Sigmoid colon (tissue), 7 donors: Measurements from ENCODE around the gene EMP1. TPM values are rescaled to one million over a fixed set of nuclear protein-coding genes. Genes with fewer than 3 reads are reported as not detected.

ENCODE experiments used
- DNase-seq: peaks from one replicate; pipeline ENCODE4 v3.0.0-alpha.2; 2019
- H3K27ac ChIP-seq, 4 donors: fragments of 200-600 bp; sonication (generic); one replicate each; pipeline ENCODE4 v1.5.1; 2016 to 2019; ENCODE audit warnings: mild to moderate bottlenecking in 1 of 4
- H3K27me3 ChIP-seq, 3 donors: fragments of 200-600 bp; sonication (generic); one replicate each; pipeline ENCODE4 v1.5.1; 2019; ENCODE audit warnings: mild to moderate bottlenecking in 1 of 3
- H3K36me3 ChIP-seq, 4 donors: fragments of 200-600 bp; sonication (generic); one replicate each; pipeline ENCODE4 v1.5.1; 2016 to 2019
- H3K4me1 ChIP-seq, 4 donors: fragments of 200-600 bp; sonication (generic); one replicate each; pipeline ENCODE4 v1.5.1; 2017 to 2019
- H3K4me3 ChIP-seq, 4 donors: fragments of 200-600 bp; sonication (generic); one replicate each; pipeline ENCODE4 v1.5.1; 2017 to 2019; ENCODE audit warnings: mild to moderate bottlenecking in 2 of 4, moderate library complexity in 1 of 4
- H3K9me3 ChIP-seq, 4 donors: fragments of 200-600 bp in 3 of 4; sonication (generic) in 3 of 4; one replicate each; pipeline versions ENCODE4 v1.5.1 to v1.6.1; 2013 to 2019
- EP300 ChIP-seq, 4 donors: sonication (generic); formaldehyde crosslinking; IDR thresholded peaks; one replicate each; pipeline ENCODE4 v1.6.1; 2017; ENCODE audit warnings: antibody characterized with exemption in 4 of 4
- POLR2A ChIP-seq, 2 donors: fragments of 450-650 bp; IDR thresholded peaks; one replicate each; pipeline ENCODE4 v1.6.1; 2016; ENCODE audit warnings: antibody characterized with exemption in 2 of 2, mild to moderate bottlenecking in 2 of 2, moderate library complexity in 2 of 2
- POLR2AphosphoS5 ChIP-seq, 4 donors: sonication (generic); formaldehyde crosslinking; IDR thresholded peaks; one replicate each; pipeline ENCODE4 v1.6.1; 2017; ENCODE audit warnings: antibody characterized with exemption in 4 of 4
- WGBS, 2 donors: extraction: QIAGEN DNeasy Blood & Tissue Kit; methylation state at CpG; one replicate each; pipeline ENCODE4 v1.1.7; 2013; 5-methylcytosine and 5-hydroxymethylcytosine counted together
- intact Hi-C: fragments of 100-400 bp; cut with DNase I; formaldehyde crosslinking; loops from one replicate; pipeline ENCODE4 v1.15.1; 2023
- polyA plus RNA-seq, 3 donors: library from polyadenylated mRNA; stranded (reverse); fragments of 200-250 nt; gene quantifications; one replicate each; pipeline ENCODE4 v1.2.3, GENCODE V29; 2013
- total RNA-seq, 4 donors: library from RNA; depleted of rRNA; stranded (reverse); fragments of >200 nt; gene quantifications; one replicate each; pipeline ENCODE4 v1.1.0, GENCODE V29; 2016
- TF ChIP-seq, protein P1 (sequence below), 4 experiments: fragments of 450-650 bp in 3 of 4; fragments of 200-600 bp in 1 of 4; IDR thresholded peaks; one replicate each; pipeline ENCODE4 v1.5.1; 2016 to 2019; ENCODE audit warnings: antibody characterized with exemption in 4 of 4, mild to moderate bottlenecking in 3 of 4, moderate library complexity in 2 of 4
- donor health status: healthy with polysubstance abuse.
- donor health status: Bipolar disorder and iron deficiency.
- donor health status: healthy.

EMP1 gene
- total and polyA plus RNA-seq, 7 donors, result 25.8 to 172 (median 85.5) TPM

DNA sequence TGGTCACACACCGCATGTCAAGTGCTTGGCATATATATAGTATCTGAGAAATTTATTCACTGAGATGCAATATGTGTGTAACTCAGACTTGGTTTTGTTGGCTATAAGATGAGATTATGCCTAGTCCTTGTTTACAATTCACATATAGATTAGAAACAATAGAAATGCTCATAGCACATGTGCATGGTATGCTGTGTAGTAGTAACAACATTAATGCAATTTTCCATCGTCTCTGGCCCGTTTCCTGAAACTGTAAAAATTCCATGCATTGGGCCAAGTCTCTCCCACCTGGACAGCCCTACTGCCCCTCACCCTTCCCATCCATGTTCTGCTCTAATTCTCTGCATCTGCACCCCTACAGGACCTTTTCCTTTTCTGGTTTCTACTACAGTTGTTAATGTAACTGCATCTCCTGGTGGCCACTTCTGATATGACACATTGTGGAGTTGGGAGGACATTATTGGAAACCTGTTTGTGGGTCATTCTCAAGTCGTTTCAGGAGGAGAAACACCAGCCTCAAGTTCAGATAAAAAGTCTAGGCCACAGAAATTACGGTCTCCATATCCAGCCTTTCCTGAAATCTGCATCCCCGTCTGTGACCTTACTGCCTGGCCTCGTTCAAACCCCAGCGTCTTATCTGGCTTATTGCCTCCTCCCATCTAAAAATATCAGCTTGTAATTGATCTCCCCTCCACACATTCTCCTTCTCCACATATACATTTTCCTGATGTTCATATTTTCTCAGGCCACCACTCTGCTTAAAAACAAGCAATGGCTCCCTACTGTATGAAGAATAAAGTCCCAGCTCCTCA, 37.5 kb downstream of the EMP1 start:
- H3K27me3 ChIP-seq, result no peaks in the 10 kb centered on the region
- no peaks in the 10 kb centered on the region for H3K9me3 ChIP-seq
- 51 to 75% methylated on average over 8 of the region's 8 CpGs for WGBS, 2 donors
- no peak for DNase-seq
- H3K27ac ChIP-seq, result no peak overlapping the region
- TF ChIP-seq, protein P1, sequence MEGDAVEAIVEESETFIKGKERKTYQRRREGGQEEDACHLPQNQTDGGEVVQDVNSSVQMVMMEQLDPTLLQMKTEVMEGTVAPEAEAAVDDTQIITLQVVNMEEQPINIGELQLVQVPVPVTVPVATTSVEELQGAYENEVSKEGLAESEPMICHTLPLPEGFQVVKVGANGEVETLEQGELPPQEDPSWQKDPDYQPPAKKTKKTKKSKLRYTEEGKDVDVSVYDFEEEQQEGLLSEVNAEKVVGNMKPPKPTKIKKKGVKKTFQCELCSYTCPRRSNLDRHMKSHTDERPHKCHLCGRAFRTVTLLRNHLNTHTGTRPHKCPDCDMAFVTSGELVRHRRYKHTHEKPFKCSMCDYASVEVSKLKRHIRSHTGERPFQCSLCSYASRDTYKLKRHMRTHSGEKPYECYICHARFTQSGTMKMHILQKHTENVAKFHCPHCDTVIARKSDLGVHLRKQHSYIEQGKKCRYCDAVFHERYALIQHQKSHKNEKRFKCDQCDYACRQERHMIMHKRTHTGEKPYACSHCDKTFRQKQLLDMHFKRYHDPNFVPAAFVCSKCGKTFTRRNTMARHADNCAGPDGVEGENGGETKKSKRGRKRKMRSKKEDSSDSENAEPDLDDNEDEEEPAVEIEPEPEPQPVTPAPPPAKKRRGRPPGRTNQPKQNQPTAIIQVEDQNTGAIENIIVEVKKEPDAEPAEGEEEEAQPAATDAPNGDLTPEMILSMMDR (IDR thresholded peaks at IDR 0.05), result peak; percentile 18 to 78 (median 46)
- TF ChIP-seq EP300 (IDR thresholded peaks at IDR 0.05), result no peak
- no peaks in the 10 kb centered on the region for H3K4me1 ChIP-seq
- intact Hi-C loops, result no loop called here
- no peak overlapping the region for H3K4me3 ChIP-seq
- H3K36me3 ChIP-seq, result no peaks in the 10 kb centered on the region

- H3K27ac ChIP-seq, result no peak overlapping the region
- no peak for DNase-seq
- H3K4me1 ChIP-seq, result no peaks in the 10 kb centered on the region
- intact Hi-C loops, result no loop called here
- H3K4me3 ChIP-seq, result no peak overlapping the region
- WGBS, 2 donors, result 74 to 76% methylated on average over 7 of the region's 7 CpGs
- no peaks in the 10 kb centered on the region for H3K27me3 ChIP-seq
- no peaks in the 10 kb centered on the region for H3K9me3 ChIP-seq
- TF ChIP-seq POLR2AphosphoS5 (IDR thresholded peaks at IDR 0.05) (no peak), POLR2A (IDR thresholded peaks at IDR 0.05) (no peak), EP300 (IDR thresholded peaks at IDR 0.05) (no peak)
- TF ChIP-seq, protein P1 (IDR thresholded peaks at IDR 0.05), result no peak
- H3K36me3 ChIP-seq, result no peaks in the 10 kb centered on the region
Measured at GRCh38 chr12:13238204-13238603, 41.7 kb downstream of the EMP1 start.

DNA sequence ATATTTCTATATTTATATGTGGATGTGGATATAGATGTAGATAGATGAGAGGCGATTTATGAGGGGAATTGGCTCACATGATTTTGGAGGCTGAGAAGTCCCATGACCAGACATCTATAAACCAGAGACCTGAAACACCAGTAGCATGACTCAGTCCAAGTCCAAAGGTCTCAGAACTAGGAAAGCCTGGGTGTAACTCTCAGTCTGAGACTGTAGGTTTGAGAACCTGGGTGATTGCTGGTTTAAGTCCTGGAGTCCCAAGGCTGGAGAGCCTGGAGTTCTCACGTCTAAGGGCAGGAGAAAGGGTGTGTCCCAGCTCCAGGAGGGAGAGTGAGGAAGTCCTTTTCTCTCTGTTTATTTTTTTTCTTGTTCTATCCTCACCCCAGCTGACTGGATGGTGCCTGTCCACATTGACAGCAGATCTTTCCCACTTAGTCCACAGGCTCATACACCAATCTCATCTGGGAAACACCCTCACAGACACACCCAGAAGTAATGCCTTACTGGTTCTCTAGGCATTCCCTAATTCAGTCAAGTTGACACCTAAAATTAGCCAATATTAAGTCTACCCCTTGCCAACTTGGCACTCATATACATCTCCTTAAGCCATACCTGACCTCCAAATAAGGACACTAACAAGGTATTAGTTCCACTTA, 45.4 kb downstream of the EMP1 start:
- intact Hi-C loops, result no loop called here
- TF ChIP-seq POLR2AphosphoS5 (IDR thresholded peaks at IDR 0.05), result no peak
- TF ChIP-seq POLR2A (IDR thresholded peaks at IDR 0.05), result no peak
- TF ChIP-seq EP300 (IDR thresholded peaks at IDR 0.05), result no peak
- H3K4me1 ChIP-seq, result no peaks in the 10 kb centered on the region
- no peak overlapping the region for H3K27ac ChIP-seq
- H3K9me3 ChIP-seq, result no peaks in the 10 kb centered on the region
- no peaks in the 10 kb centered on the region for H3K36me3 ChIP-seq
- no peak overlapping the region for H3K4me3 ChIP-seq
- WGBS, 2 donors, result 28 to 60% methylated on average over 2 of the region's 2 CpGs
- no peaks in the 10 kb centered on the region for H3K27me3 ChIP-seq
- DNase-seq, result no peak

DNA sequence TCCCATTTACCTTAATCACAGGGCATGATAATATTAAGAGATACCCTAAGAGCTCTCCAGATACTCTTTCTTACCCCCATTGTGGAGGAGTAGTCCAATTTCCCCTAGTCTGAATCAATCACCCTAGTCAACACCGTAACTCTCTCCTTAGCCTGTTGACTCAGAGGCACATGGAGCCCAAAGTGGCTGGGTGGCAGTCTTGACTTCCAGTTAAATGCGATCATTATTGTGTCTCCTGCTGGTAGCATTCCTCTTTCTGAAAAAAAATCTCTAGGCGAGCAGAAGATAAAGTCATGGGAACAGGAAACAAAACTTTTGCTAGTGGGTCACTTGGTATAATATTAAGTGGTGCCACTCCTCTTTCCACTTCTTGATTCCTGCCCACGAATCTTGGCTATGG, 46.4 kb downstream of the EMP1 start:
- Histone ChIP-seq H3K4me3 (no peak overlapping the region), H3K27me3 (no peaks in the 10 kb centered on the region), H3K36me3 (no peaks in the 10 kb centered on the region), H3K27ac (no peak overlapping the region), H3K4me1 (no peaks in the 10 kb centered on the region), H3K9me3 (no peaks in the 10 kb centered on the region)
- intact Hi-C loops, result no loop called here
- WGBS, 2 donors, result 87% methylated on average over 4 of the region's 4 CpGs
- TF ChIP-seq POLR2AphosphoS5 (IDR thresholded peaks at IDR 0.05) (no peak), EP300 (IDR thresholded peaks at IDR 0.05) (no peak), POLR2A (IDR thresholded peaks at IDR 0.05) (no peak)
- TF ChIP-seq, protein P1 (IDR thresholded peaks at IDR 0.05), result no peak
- DNase-seq, result no peak

DNA sequence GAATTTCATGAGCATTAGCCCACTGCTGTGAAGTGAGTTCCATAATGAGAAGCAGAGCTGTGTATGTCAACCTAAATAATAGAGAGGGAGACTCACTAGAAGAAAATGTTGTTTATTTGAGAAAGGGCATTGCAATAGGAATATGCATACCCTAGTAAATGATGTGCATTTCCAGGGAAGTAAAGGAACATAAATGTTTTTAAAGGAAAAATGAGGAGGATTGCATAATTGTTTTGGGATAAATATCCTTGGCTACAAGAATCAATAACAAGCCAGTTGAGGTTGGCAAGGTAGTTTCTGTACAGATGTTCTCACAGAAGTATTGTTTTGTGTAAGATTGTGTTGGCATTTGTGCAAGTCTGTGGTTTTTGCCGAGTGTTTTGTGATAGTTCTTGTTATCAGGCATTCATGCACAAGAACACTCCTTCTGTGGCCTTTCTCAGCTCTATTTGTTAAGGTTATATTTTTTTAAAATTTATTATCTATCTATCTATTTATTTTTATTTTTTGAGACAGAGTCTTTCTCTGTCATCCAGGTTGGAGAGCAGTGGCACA, 47.1 kb downstream of the EMP1 start:
- H3K4me1 ChIP-seq, result no peaks in the 10 kb centered on the region
- no peaks in the 10 kb centered on the region for H3K9me3 ChIP-seq
- DNase-seq, result no peak
- no peak for TF ChIP-seq POLR2AphosphoS5 (IDR thresholded peaks at IDR 0.05)
- TF ChIP-seq, protein P1 (IDR thresholded peaks at IDR 0.05), result no peak
- TF ChIP-seq EP300 (IDR thresholded peaks at IDR 0.05), result no peak
- no peak for TF ChIP-seq POLR2A (IDR thresholded peaks at IDR 0.05)
- H3K27me3 ChIP-seq, result no peaks in the 10 kb centered on the region
- H3K27ac ChIP-seq, result no peak overlapping the region
- H3K36me3 ChIP-seq, result no peaks in the 10 kb centered on the region
- H3K4me3 ChIP-seq, result no peak overlapping the region
- 73 to 74% methylated on average over 1 of the region's 1 CpG for WGBS, 2 donors
- intact Hi-C loops, result no loop called here
